CD4-positive, alpha-beta T cell (primary cell): ENCODE data around the gene GAS2L2. TPM values are rescaled to one million over a fixed set of nuclear protein-coding genes. Genes with fewer than 3 reads are reported as not detected.

Experiments used
- ATAC-seq: fragments of 200-7000 bp; cut with Tn5 transposase; one replicate; pipeline ENCODE4 v1.10.0; 2022; ENCODE audit warnings: mild to moderate bottlenecking; ENCODE audit not compliant: poor library complexity
- CTCF ChIA-PET: fragments of 350-600 bp; sonication (Branson Sonifier 250); formaldehyde crosslinking; loops from one replicate; lab custom pipeline; 2021; ENCODE audit warnings: antibody characterized with exemption, inconsistent platforms; lab: Charles Lee
- POLR2A ChIA-PET: fragments of 350-600 bp; sonication (Branson Sonifier 250); formaldehyde crosslinking; loops from one replicate; lab custom pipeline; 2021; ENCODE audit warnings: antibody characterized with exemption, inconsistent platforms; lab: Charles Lee
- DNase-seq, 14 experiments: peaks; one replicate each; pipeline ENCODE4 v3.0.0-alpha.2; 2013 to 2020; ENCODE audit warnings: mixed read lengths in 2 of 14
- H3K27ac ChIP-seq, 2 donors: one replicate each; pipeline versions ENCODE4 v1.5.1 to v1.7.0; 2013; ENCODE audit warnings: low read length in 2 of 2, low read depth in 1 of 2, mild to moderate bottlenecking in 1 of 2
- H3K27me3 ChIP-seq, 2 experiments: 1 replicate in 1 of 2; 2 replicates in 1 of 2; pipeline versions ENCODE4 v1.6.1 to v1.7.0; 2013; ENCODE audit warnings: low read length in 2 of 2, control low read depth in 1 of 2, mild to moderate bottlenecking in 1 of 2, moderate library complexity in 1 of 2; ENCODE audit not compliant: insufficient read depth in 2 of 2, control insufficient read depth in 1 of 2
- H3K36me3 ChIP-seq: one replicate; pipeline ENCODE4 v1.6.1; 2013; ENCODE audit warnings: low read length, control low read depth; ENCODE audit not compliant: insufficient read depth
- H3K4me1 ChIP-seq: one replicate; pipeline ENCODE4 v1.6.1; 2013; ENCODE audit warnings: low read length, control low read depth; ENCODE audit not compliant: insufficient read depth
- H3K4me3 ChIP-seq: one replicate; pipeline ENCODE4 v1.5.1; 2013; ENCODE audit warnings: mild to moderate bottlenecking, low read length, moderate library complexity
- H3K9me3 ChIP-seq, 2 experiments: 1 replicate in 1 of 2; 2 replicates in 1 of 2; pipeline versions ENCODE4 v1.6.1 to v1.7.0; 2013; ENCODE audit warnings: low read length in 2 of 2, mild to moderate bottlenecking in 2 of 2, control low read depth in 1 of 2, moderate library complexity in 1 of 2; ENCODE audit not compliant: control insufficient read depth in 1 of 2, insufficient read depth in 1 of 2
- H3K27ac Mint-ChIP-seq: one replicate; pipeline ENCODE4 v1.8.0; 2020; ENCODE audit warnings: mixed read lengths
- H3K27me3 Mint-ChIP-seq: one replicate; pipeline ENCODE4 v1.8.0; 2021; ENCODE audit warnings: mixed read lengths
- H3K36me3 Mint-ChIP-seq: one replicate; pipeline ENCODE4 v1.8.0; 2021; ENCODE audit warnings: low read depth, mixed read lengths
- H3K4me1 Mint-ChIP-seq: one replicate; pipeline ENCODE4 v1.8.0; 2021; ENCODE audit warnings: low read depth, mixed read lengths
- H3K4me3 Mint-ChIP-seq: one replicate; pipeline ENCODE4 v1.8.0; 2020; ENCODE audit warnings: mild to moderate bottlenecking, mixed read lengths
- H3K9me3 Mint-ChIP-seq: one replicate; pipeline ENCODE4 v1.8.0; 2020; ENCODE audit warnings: mixed read lengths
- intact Hi-C, 2 experiments: fragments of 100-400 bp; cut with DNase I in 1 of 2; cut with micrococcal nuclease in 1 of 2; formaldehyde crosslinking; loops; one replicate each; pipeline versions ENCODE4 v1.15.1 to v1.9.0; 2023 to 2025; cut with DNase I, micrococcal nuclease
- total RNA-seq, 174 experiments: library from RNA in 2 of 174; stranded (reverse) in 2 of 174; gene quantifications; one replicate each; pipeline ENCODE4 v1.2.3 and lab custom pipeline; 2021 to 2026
- TF ChIP-seq, protein P1 (sequence below): fragments of 200-600 bp; IDR thresholded peaks from one replicate; pipeline ENCODE4 v1.8.0; 2022; ENCODE audit warnings: antibody characterized with exemption, mild to moderate bottlenecking

GAS2L2 gene
- total RNA-seq, 2 experiments from 2014 or later: 0.19 to 0.22 TPM

DNA sequence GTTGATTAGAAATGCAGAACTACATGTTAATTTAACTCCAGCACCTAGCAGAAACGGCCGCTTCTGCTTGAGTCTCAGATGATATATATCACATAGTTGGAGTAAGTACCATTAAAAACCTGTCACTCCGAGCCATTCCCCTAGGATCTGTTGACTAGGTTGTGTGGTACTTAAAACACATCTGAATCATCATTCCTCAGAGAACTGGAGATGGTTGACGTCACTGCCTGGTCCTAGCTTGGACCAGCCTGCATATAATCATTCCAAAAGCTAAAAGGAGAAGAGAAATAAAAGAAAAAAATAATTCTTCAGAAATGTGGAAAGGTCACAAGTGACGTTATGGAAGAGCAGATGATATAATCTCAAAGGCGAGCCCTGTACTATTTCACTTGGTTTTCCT, 52.9 kb downstream of the GAS2L2 start:
- Histone ChIP-seq H3K9me3 (no peaks in the 10 kb centered on the region), H3K4me3 (no peak overlapping the region), H3K36me3 (peaks cover 35% of the 10 kb centered on the region), H3K4me1 (no peaks in the 10 kb centered on the region), H3K27me3 (no peaks in the 10 kb centered on the region), H3K27ac (no peak overlapping the region)
- CTCF ChIA-PET: no interaction called here
- Mint-ChIP-seq H3K27ac (no peak overlapping the region), H3K36me3 (peaks cover 61% of the 10 kb centered on the region), H3K4me1 (peaks cover 22% of the 10 kb centered on the region), H3K4me3 (no peak overlapping the region), H3K9me3 (no peaks in the 10 kb centered on the region), H3K27me3 (no peaks in the 10 kb centered on the region)
- no peak for ATAC-seq
- DNase-seq: no peak
- TF ChIP-seq, protein P1, sequence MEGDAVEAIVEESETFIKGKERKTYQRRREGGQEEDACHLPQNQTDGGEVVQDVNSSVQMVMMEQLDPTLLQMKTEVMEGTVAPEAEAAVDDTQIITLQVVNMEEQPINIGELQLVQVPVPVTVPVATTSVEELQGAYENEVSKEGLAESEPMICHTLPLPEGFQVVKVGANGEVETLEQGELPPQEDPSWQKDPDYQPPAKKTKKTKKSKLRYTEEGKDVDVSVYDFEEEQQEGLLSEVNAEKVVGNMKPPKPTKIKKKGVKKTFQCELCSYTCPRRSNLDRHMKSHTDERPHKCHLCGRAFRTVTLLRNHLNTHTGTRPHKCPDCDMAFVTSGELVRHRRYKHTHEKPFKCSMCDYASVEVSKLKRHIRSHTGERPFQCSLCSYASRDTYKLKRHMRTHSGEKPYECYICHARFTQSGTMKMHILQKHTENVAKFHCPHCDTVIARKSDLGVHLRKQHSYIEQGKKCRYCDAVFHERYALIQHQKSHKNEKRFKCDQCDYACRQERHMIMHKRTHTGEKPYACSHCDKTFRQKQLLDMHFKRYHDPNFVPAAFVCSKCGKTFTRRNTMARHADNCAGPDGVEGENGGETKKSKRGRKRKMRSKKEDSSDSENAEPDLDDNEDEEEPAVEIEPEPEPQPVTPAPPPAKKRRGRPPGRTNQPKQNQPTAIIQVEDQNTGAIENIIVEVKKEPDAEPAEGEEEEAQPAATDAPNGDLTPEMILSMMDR: no peak
- intact Hi-C loops: no loop called here
- POLR2A ChIA-PET: interaction anchor here (0.6 kb wide), 1 partner anchor 8 kb away, joined by 3 read pairs; no protein-coding TSS in a partner anchor

DNA sequence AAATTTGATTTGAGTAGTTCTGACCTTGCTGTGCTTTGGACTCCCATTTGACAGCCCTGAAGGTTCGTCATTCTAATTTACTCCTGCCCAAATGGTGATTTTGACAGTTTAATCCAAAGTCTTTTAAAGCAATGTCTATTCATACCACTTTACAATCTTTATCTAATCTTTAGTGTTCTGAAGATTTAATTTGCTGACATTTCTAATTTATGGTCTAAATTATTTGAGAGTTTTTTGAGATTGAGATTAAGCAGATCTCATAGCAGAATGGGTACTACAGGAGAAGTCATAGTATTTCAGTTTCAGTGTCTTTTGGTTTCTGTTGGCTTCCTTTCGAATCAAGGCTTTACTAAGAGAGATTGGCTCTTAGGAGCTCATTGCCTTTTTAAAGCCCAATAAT, 54.2 kb downstream of the GAS2L2 start:
- ChIA-PET POLR2A (no interaction called here), CTCF (no interaction called here)
- Histone ChIP-seq H3K9me3 (no peaks in the 10 kb centered on the region), H3K27ac (no peak overlapping the region), H3K27me3 (no peaks in the 10 kb centered on the region), H3K4me1 (no peaks in the 10 kb centered on the region), H3K4me3 (no peak overlapping the region), H3K36me3 (peaks cover 49% of the 10 kb centered on the region)
- Mint-ChIP-seq H3K4me3 (no peak overlapping the region), H3K27me3 (no peaks in the 10 kb centered on the region), H3K36me3 (peaks cover 63% of the 10 kb centered on the region), H3K9me3 (no peaks in the 10 kb centered on the region), H3K4me1 (peaks cover 8% of the 10 kb centered on the region), H3K27ac (no peak overlapping the region)
- no peak for ATAC-seq
- intact Hi-C loops: no loop called here
- TF ChIP-seq, protein P1: no peak
- DNase-seq: no peak

DNA sequence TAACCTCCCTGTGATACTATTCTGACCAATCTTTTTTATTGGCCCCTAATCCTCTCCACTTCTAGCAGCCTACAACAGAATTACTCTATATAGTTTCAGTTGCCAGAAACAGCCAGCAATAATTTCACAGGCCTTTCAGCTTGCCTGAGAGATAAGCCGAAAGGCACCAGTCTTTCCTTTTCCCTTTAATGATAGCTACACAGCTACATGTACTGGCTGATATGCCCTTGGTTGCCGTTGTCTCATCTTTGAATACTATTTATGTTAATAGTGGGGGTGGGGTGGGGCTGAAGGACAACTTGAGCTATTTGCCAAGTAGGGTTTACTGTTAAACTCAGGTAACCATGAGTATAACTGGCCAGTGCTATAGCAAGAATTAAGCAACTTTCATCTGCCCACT, 57.4 kb downstream of the GAS2L2 start:
- H3K4me1 Mint-ChIP-seq: no peaks in the 10 kb centered on the region
- no peak overlapping the region for H3K4me3 Mint-ChIP-seq
- Histone ChIP-seq H3K4me1 (no peaks in the 10 kb centered on the region), H3K27ac (no peak overlapping the region), H3K9me3 (no peaks in the 10 kb centered on the region), H3K4me3 (no peak overlapping the region), H3K27me3 (no peaks in the 10 kb centered on the region), H3K36me3 (peaks cover 69% of the 10 kb centered on the region)
- DNase-seq: no peak
- no peaks in the 10 kb centered on the region for H3K27me3 Mint-ChIP-seq
- TF ChIP-seq, protein P1: no peak
- no peak overlapping the region for H3K27ac Mint-ChIP-seq
- H3K9me3 Mint-ChIP-seq: no peaks in the 10 kb centered on the region
- ChIA-PET CTCF (interaction anchor here (0.6 to 1.1 kb wide), 3 partner anchors 13 to 31 kb away, joined by 3 to 5 read pairs (median 4); no protein-coding TSS in a partner anchor), POLR2A (no interaction called here)
- peaks cover 75% of the 10 kb centered on the region for H3K36me3 Mint-ChIP-seq
- intact Hi-C loops: no loop called here
- ATAC-seq: no peak
